ENCODE data around the gene DTD1.

Gene DTD1

DNA sequence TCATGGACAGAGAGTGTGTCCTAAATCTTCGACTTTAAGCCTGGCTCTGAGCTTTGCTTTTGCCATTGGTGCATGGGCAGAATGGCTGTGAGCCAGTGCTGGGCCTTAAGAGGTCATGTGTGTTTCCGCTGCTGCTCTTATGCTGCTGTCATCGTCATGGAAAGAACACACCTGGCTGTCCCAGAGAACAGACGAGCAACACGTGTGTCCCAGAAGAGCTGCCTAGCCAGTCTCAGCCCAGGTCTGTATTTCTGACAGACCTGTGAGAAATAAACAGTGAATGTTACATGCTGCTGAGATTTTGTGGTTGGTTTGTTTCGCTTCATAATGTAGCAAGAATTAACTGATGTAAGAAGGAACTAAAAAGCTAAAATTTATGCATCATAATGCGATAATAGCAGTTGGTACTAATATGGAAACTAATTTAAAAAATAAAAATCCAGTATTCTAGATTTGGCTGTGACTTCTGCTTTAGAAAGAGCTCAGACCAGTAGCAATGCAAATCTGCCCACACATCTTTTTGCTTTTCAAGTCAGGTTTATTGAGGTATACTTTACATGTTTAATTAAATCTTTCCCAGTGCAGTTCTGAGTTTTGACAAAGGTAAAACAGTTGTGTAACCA lies 214.3 kb downstream of the DTD1 start:
- no peak for FAIRE-seq

GRCh38 chr20:18805881-18806280 lies 218.0 kb downstream of the DTD1 start:
- no peak for FAIRE-seq

DNA sequence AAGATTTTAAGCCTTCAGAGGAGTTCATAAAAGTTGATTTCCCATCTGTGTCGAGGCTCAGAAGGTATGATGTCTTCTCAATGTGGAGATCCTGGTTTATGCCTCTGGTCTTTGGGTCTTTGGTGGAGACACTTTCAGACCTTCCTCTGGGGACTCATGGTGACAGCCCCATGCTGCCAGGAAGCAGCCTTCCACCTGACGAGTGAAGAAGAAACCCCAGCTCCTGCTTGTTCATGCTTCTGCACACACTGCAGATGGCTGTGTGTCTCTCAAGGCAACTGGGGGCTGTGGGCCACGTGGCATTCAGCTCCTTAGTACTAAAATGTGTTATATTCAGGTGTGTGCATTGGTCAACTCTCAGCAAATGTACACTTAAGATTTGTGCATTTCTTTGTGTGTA lies 220.9 kb downstream of the DTD1 start:
- no peak for FAIRE-seq

DNA sequence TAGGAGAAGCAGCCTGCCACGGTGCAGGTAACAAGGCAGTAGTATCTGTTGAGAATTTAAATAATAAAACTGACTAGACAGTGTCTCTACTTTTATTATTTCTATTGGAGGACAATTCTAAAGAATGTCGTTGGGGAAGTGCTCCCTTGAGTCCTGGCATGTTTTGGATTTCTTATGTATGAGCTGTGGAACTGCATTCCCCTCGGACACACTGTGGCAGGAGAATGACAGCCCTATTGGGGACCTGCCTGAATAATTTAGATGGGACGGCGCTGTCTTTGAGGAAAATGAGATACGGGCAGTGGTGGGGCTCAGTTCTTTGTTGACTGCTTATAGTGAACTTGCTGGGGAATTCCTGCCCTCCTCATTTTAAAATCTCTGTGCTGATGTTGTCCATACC lies 223.3 kb downstream of the DTD1 start:
- FAIRE-seq: no peak

- FAIRE-seq: no peak
Measured at GRCh38 chr20:18811904-18812303, 224.1 kb downstream of the DTD1 start.

DNA sequence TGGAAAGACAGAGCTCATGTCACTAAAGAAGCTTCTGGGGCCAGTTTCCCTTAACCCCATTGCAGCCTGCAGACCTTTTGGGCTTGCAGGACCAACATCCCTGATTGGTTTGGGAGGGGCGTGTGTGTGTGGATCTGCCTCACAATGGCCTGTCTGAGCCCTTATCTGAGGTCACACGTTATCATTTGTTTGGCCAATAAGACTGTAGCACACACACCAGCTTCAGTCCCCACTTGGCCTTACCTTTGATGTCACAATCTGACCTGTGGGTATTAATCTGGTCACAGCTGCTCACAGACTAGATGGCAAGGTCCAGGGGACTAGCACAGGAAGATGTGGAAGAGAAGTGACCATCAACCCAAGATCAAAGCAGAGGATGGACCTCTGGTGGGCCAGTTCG lies 225.6 kb downstream of the DTD1 start, which contains the start of gene SCP2D1:
TSS of gene SCP2D1 (plus strand) at position 301 of the 400 bp plus-strand sequence. CDS start at position 334, 33 bp downstream.
- FAIRE-seq: no peak

DNA sequence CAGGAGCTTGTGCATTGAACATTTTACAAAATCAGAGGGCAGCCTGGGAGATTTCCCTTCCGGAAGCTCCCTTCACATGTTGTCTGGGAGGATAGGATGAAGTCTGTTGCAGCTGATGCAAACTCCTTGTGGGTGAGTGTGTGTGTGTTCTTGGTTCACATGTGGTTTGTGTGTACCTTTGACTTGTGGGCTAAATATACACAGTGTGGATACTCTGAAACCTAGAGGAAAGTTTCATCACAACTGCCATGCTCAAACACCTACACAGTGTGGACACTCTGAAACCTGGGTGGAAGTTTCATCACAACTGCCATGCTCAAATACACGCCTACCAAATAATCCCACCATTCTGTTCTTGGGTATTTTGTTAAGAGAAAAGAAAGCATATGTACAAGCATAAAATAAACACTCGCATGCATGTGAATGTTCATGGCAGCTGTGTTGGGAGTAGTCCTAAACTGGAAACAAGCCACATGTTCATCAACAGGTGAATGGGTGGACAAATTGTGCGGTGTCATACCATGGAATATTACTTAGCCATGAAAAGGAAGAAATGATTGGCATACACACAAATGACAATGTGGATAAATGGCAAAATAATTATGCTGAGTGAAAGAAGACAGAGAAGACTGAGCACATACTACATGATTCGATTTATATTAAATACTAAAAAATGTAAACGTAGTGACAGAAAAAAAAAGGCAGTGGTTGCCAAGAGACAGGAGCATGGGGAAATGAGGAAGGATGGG lies 227.5 kb downstream of the DTD1 start:
- no peak for FAIRE-seq

Measured in endometrium (tissue), 2 donors.